ENCODE results near the gene WDR75.

GRCh38 chr2:189492451-189492850 lies 51.2 kb downstream of the WDR75 start:
- TF ChIP-seq, protein P1, sequence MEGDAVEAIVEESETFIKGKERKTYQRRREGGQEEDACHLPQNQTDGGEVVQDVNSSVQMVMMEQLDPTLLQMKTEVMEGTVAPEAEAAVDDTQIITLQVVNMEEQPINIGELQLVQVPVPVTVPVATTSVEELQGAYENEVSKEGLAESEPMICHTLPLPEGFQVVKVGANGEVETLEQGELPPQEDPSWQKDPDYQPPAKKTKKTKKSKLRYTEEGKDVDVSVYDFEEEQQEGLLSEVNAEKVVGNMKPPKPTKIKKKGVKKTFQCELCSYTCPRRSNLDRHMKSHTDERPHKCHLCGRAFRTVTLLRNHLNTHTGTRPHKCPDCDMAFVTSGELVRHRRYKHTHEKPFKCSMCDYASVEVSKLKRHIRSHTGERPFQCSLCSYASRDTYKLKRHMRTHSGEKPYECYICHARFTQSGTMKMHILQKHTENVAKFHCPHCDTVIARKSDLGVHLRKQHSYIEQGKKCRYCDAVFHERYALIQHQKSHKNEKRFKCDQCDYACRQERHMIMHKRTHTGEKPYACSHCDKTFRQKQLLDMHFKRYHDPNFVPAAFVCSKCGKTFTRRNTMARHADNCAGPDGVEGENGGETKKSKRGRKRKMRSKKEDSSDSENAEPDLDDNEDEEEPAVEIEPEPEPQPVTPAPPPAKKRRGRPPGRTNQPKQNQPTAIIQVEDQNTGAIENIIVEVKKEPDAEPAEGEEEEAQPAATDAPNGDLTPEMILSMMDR (IDR thresholded peaks at IDR 0.05) = no peak
- TF ChIP-seq POLR2A (IDR thresholded peaks at IDR 0.05) (no peak), POLR2AphosphoS5 (IDR thresholded peaks at IDR 0.05) (no peak)
